C4-2B (cell line): ENCODE results near the gene TEX14.

Experiments
- H3K27ac ChIP-seq: fragments of 450-650 bp; 2 replicates; pipeline ENCODE4 v1.5.1; 2017
- CTCF ChIP-seq: fragments of 450-650 bp; conservative IDR thresholded peaks from 2 replicates; pipeline ENCODE4 v1.5.1; 2017; ENCODE audit warnings: mild to moderate bottlenecking
- ZFX ChIP-seq: fragments of 450-650 bp; IDR thresholded peaks from 2 replicates; pipeline ENCODE4 v1.6.1; 2017

TEX14 gene

GRCh38 chr17:58640202-58640601 is 51.6 kb downstream of the TEX14 start:
- no peak overlapping the region for H3K27ac ChIP-seq
- TF ChIP-seq ZFX (no peak), CTCF (no peak)

GRCh38 chr17:58639681-58640080 is 52.2 kb downstream of the TEX14 start:
- TF ChIP-seq CTCF: no peak
- no peak for TF ChIP-seq ZFX
- H3K27ac ChIP-seq: no peak overlapping the region

- TF ChIP-seq ZFX (no peak), CTCF (no peak)
- no peak overlapping the region for H3K27ac ChIP-seq
Observed at GRCh38 chr17:58637011-58637570, 54.8 kb downstream of the TEX14 start.

- TF ChIP-seq ZFX: no peak
- no peak for TF ChIP-seq CTCF
- peak overlapping the region; percentile 82 for H3K27ac ChIP-seq
Observed at GRCh38 chr17:58632324-58633314, 59.2 kb downstream of the TEX14 start.

GRCh38 chr17:58631523-58632323 is 60.1 kb downstream of the TEX14 start:
- no peak for TF ChIP-seq ZFX
- no peak; the same call in 1 of the 2 replicates for TF ChIP-seq CTCF
- peak overlapping the region; percentile 82 for H3K27ac ChIP-seq

GRCh38 chr17:58630883-58631522 is 60.8 kb downstream of the TEX14 start:
- TF ChIP-seq CTCF (no peak), ZFX (no peak)
- H3K27ac ChIP-seq: peak overlapping the region; percentile 70
